Inflammatory macrophage treated with lipopolysaccharide for 4 hours (primary cell): ENCODE results near the gene UNG.
"Not testable (repeated sequence)": the region's sequence is repeated elsewhere in the genome, so short reads cannot be mapped to it uniquely, and the experiment has no call there.

Experiments used
- DNase-seq: peaks from one replicate; pipeline ENCODE4 v3.0.0-alpha.2; 2020

Gene UNG

GRCh38 chr12:109097435-109098182 lies at the start of gene UNG:
TSS of gene UNG (plus strand) at chr12:109097597. CDS start at chr12:109097680, 83 bp downstream.
- DNase-seq, result peak; percentile 97

GRCh38 chr12:109048706-109049105 lies 48.7 kb upstream of the UNG start:
- DNase-seq, result peak; percentile 59

- peak; percentile 11 for DNase-seq
Measured at GRCh38 chr12:109049794-109050193, 47.6 kb upstream of the UNG start.

GRCh38 chr12:109052097-109052413 lies 45.3 kb upstream of the UNG start:
- DNase-seq, result no peak

GRCh38 chr12:109052414-109053323 lies 44.7 kb upstream of the UNG start, which contains the start of gene USP30:
TSS of gene USP30 (plus strand) at chr12:109052576. CDS start at chr12:109052679, 103 bp downstream.
- peak; percentile 85 for DNase-seq

GRCh38 chr12:109053382-109054123 lies 43.8 kb upstream of the UNG start:
- DNase-seq, result peak; percentile 88

- DNase-seq, result not testable (repeated sequence)
Measured at GRCh38 chr12:109054124-109054513, 43.3 kb upstream of the UNG start.

- DNase-seq, result no peak
Measured at GRCh38 chr12:109054520-109054919, 42.9 kb upstream of the UNG start.

- DNase-seq, result no peak
Measured at GRCh38 chr12:109056891-109057290, 40.5 kb upstream of the UNG start.

GRCh38 chr12:109057376-109057775 lies 40.0 kb upstream of the UNG start:
- DNase-seq, result no peak

GRCh38 chr12:109058773-109059172 lies 38.6 kb upstream of the UNG start:
- DNase-seq, result no peak

- DNase-seq, result no peak
Measured at GRCh38 chr12:109064143-109064542, 33.3 kb upstream of the UNG start.

GRCh38 chr12:109065154-109065852 lies 32.1 kb upstream of the UNG start:
- no peak for DNase-seq

- no peak for DNase-seq
Measured at GRCh38 chr12:109065853-109066193, 31.6 kb upstream of the UNG start.

- no peak for DNase-seq
Measured at GRCh38 chr12:109069307-109070271, 27.8 kb upstream of the UNG start.

- no peak for DNase-seq
Measured at GRCh38 chr12:109074866-109075265, 22.5 kb upstream of the UNG start.

- DNase-seq, result no peak
Measured at GRCh38 chr12:109082751-109083150, 14.6 kb upstream of the UNG start.

GRCh38 chr12:109084425-109084824 lies 13.0 kb upstream of the UNG start:
- no peak for DNase-seq

GRCh38 chr12:109085590-109085989 lies 11.8 kb upstream of the UNG start:
- no peak for DNase-seq

- DNase-seq, result no peak
Measured at GRCh38 chr12:109087250-109087649, 10.1 kb upstream of the UNG start.

- DNase-seq, result no peak
Measured at GRCh38 chr12:109088818-109089217, 8.6 kb upstream of the UNG start.

GRCh38 chr12:109089683-109090082 lies 7.7 kb upstream of the UNG start:
- DNase-seq, result no peak
